Activated CD4-positive, alpha-beta T cell treated with anti-CD3 and anti-CD28 coated beads for 36 hours (primary cell): ENCODE measurements around the gene GSE1. TPM values are rescaled to one million over a fixed set of nuclear protein-coding genes. Genes with fewer than 3 reads are reported as not detected.

Experiments
- ATAC-seq: fragments of 200-7000 bp; cut with Tn5 transposase; one replicate; pipeline ENCODE4 v1.10.0; 2021; ENCODE audit warnings: mild to moderate bottlenecking, moderate library complexity
- CTCF ChIA-PET: fragments of 350-600 bp; sonication (Branson Sonifier 250); formaldehyde crosslinking; loops from one replicate; lab custom pipeline; 2021; ENCODE audit warnings: antibody characterized with exemption; lab: Charles Lee
- POLR2A ChIA-PET: fragments of 350-600 bp; sonication (Branson Sonifier 250); formaldehyde crosslinking; loops from one replicate; lab custom pipeline; 2021; ENCODE audit warnings: antibody characterized with exemption, inconsistent platforms; lab: Charles Lee
- DNase-seq: peaks from one replicate; pipeline ENCODE4 v3.0.0-alpha.2; 2020
- H3K27ac Mint-ChIP-seq: one replicate; pipeline ENCODE4 v1.8.0; 2021; ENCODE audit warnings: mixed read lengths
- H3K27me3 Mint-ChIP-seq: one replicate; pipeline ENCODE4 v1.8.0; 2021; ENCODE audit warnings: mixed read lengths
- H3K36me3 Mint-ChIP-seq: one replicate; pipeline ENCODE4 v1.8.0; 2021; ENCODE audit warnings: low read depth, mixed read lengths
- H3K4me1 Mint-ChIP-seq: one replicate; pipeline ENCODE4 v1.8.0; 2021; ENCODE audit warnings: mixed read lengths
- H3K4me3 Mint-ChIP-seq: one replicate; pipeline ENCODE4 v1.8.0; 2021; ENCODE audit warnings: mild to moderate bottlenecking, moderate library complexity, mixed read lengths
- H3K9me3 Mint-ChIP-seq: one replicate; pipeline ENCODE4 v1.8.0; 2021; ENCODE audit warnings: low read depth, mixed read lengths
- intact Hi-C, 2 experiments: fragments of 100-400 bp; cut with DNase I in 1 of 2; cut with micrococcal nuclease in 1 of 2; formaldehyde crosslinking; loops; one replicate each; pipeline versions ENCODE4 v1.14.2 to v1.15.1; 2022 to 2024; cut with DNase I, micrococcal nuclease
- total RNA-seq, 2 experiments: library from RNA; stranded (reverse); gene quantifications; one replicate each; pipeline ENCODE4 v1.2.3, GENCODE V29; 2021

GSE1 gene
- total RNA-seq, 2 experiments from 2014 or later = 13.2 to 13.5 TPM

DNA sequence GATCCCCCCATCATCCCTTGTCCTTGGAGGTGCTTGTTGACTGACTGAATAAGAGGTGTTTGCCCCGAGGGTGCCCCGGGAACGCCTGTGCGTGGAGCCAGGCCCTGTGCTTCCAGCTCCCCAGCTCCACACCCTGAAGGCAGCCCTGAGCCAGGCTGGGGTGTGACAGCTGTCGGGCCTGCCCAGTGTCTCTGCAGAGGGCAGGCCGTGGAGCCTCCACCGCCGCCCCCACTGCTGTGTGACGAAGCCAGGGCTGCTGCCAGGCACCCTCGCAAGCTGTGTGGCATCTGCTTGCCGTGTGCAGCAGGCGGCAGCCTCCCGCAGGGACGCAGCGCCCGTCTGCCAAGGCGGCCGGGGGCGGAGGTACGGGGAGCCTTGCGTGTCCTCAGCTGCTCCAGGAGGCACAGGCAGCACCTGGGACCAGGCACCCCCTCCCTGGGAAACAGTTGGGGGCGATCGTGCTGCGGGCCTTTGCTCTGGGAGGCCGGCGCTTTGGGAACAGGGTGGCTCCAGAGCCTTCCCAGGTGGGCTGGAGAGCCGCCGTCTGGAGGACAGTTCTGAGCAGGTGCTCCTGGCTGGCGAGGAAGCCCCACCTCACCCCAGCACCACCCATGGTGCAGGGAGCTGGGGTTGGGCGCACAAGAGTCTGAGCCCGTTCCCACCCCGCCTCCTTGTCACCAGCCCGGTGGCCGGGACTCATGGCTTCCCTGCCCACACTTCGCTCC is 26.6 kb downstream of the GSE1 start:
- H3K4me3 Mint-ChIP-seq = no peak overlapping the region
- DNase-seq = no peak
- H3K27ac Mint-ChIP-seq = no peak overlapping the region
- intact Hi-C loops = no loop called here
- no peaks in the 10 kb centered on the region for H3K36me3 Mint-ChIP-seq
- no peaks in the 10 kb centered on the region for H3K27me3 Mint-ChIP-seq
- no peaks in the 10 kb centered on the region for H3K9me3 Mint-ChIP-seq
- ChIA-PET POLR2A (no interaction called here), CTCF (no interaction called here)
- ATAC-seq = no peak
- H3K4me1 Mint-ChIP-seq = no peaks in the 10 kb centered on the region

GRCh38 chr16:85640254-85640558 is 27.1 kb downstream of the GSE1 start:
- ATAC-seq (no peak), DNase-seq (no peak)
- ChIA-PET POLR2A (no interaction called here), CTCF (no interaction called here)
- no peaks in the 10 kb centered on the region for H3K27me3 Mint-ChIP-seq
- no peak overlapping the region for H3K27ac Mint-ChIP-seq
- no peak overlapping the region for H3K4me3 Mint-ChIP-seq
- intact Hi-C loops = no loop called here
- no peaks in the 10 kb centered on the region for H3K4me1 Mint-ChIP-seq
- no peaks in the 10 kb centered on the region for H3K36me3 Mint-ChIP-seq
- no peaks in the 10 kb centered on the region for H3K9me3 Mint-ChIP-seq

GRCh38 chr16:85640585-85640984 is 27.5 kb downstream of the GSE1 start:
- ChIA-PET CTCF (no interaction called here), POLR2A (no interaction called here)
- Mint-ChIP-seq H3K4me1 (no peaks in the 10 kb centered on the region), H3K4me3 (no peak overlapping the region), H3K27me3 (no peaks in the 10 kb centered on the region), H3K27ac (no peak overlapping the region), H3K36me3 (no peaks in the 10 kb centered on the region), H3K9me3 (no peaks in the 10 kb centered on the region)
- ATAC-seq = no peak
- DNase-seq = no peak
- intact Hi-C loops = no loop called here

DNA sequence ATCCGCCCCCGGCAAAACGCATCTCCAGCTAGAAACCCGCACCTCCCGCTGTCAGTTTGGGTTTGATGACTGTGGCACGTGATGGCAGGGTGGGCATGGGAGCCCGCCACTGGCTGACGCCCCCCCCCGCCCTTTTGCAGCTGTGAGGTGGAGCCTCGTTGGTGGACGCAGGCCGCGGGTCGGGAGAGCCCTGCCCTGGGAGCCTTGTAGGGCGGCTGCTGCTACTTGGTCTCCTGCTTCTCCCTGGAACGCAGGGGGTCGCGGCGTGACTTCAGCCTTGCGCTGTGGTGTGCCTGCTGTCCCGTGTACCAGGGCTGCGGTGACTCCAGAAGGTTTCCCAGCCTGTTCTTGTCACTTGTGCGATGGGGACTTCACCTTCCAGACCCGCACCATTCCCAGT is 28.2 kb downstream of the GSE1 start:
- no peaks in the 10 kb centered on the region for H3K36me3 Mint-ChIP-seq
- ChIA-PET CTCF (no interaction called here), POLR2A (no interaction called here)
- ATAC-seq (no peak), DNase-seq (no peak)
- no peak overlapping the region for H3K4me3 Mint-ChIP-seq
- H3K9me3 Mint-ChIP-seq = no peaks in the 10 kb centered on the region
- H3K27me3 Mint-ChIP-seq = no peaks in the 10 kb centered on the region
- intact Hi-C loops = no loop called here
- no peaks in the 10 kb centered on the region for H3K4me1 Mint-ChIP-seq
- H3K27ac Mint-ChIP-seq = no peak overlapping the region

GRCh38 chr16:85641776-85642176 is 28.7 kb downstream of the GSE1 start:
- ATAC-seq (no peak), DNase-seq (no peak)
- Mint-ChIP-seq H3K36me3 (no peaks in the 10 kb centered on the region), H3K4me1 (no peaks in the 10 kb centered on the region), H3K9me3 (no peaks in the 10 kb centered on the region), H3K4me3 (no peak overlapping the region), H3K27me3 (no peaks in the 10 kb centered on the region), H3K27ac (no peak overlapping the region)
- ChIA-PET POLR2A (no interaction called here), CTCF (no interaction called here)
- intact Hi-C loops = no loop called here

GRCh38 chr16:85642762-85643358 is 29.7 kb downstream of the GSE1 start:
- no peaks in the 10 kb centered on the region for H3K9me3 Mint-ChIP-seq
- ChIA-PET CTCF (interaction anchor here (1.4 kb wide), 1 partner anchor 17 kb away, joined by 7 read pairs; no protein-coding TSS in a partner anchor), POLR2A (no interaction called here)
- no peaks in the 10 kb centered on the region for H3K27me3 Mint-ChIP-seq
- no peak overlapping the region for H3K27ac Mint-ChIP-seq
- H3K4me1 Mint-ChIP-seq = no peaks in the 10 kb centered on the region
- no peak for DNase-seq
- H3K4me3 Mint-ChIP-seq = no peak overlapping the region
- ATAC-seq = no peak
- intact Hi-C loops = no loop called here
- no peaks in the 10 kb centered on the region for H3K36me3 Mint-ChIP-seq

GRCh38 chr16:85643631-85644030 is 30.5 kb downstream of the GSE1 start:
- Mint-ChIP-seq H3K4me3 (no peak overlapping the region), H3K27ac (no peak overlapping the region), H3K9me3 (no peaks in the 10 kb centered on the region), H3K4me1 (no peaks in the 10 kb centered on the region), H3K36me3 (no peaks in the 10 kb centered on the region), H3K27me3 (no peaks in the 10 kb centered on the region)
- ATAC-seq = no peak
- intact Hi-C loops = no loop called here
- ChIA-PET CTCF (interaction anchor here (1.4 kb wide), 1 partner anchor 16 kb away, joined by 7 read pairs; no protein-coding TSS in a partner anchor), POLR2A (interaction anchor here (0.9 kb wide), 1 partner anchor 715 kb away, joined by 3 read pairs; no protein-coding TSS in a partner anchor)
- no peak for DNase-seq

- DNase-seq (no peak), ATAC-seq (no peak)
- intact Hi-C loops = no loop called here
- no peaks in the 10 kb centered on the region for H3K36me3 Mint-ChIP-seq
- CTCF ChIA-PET = interaction anchor here (1.4 kb wide), 1 partner anchor 16 kb away, joined by 7 read pairs; no protein-coding TSS in a partner anchor
- H3K27me3 Mint-ChIP-seq = no peaks in the 10 kb centered on the region
- no peak overlapping the region for H3K4me3 Mint-ChIP-seq
- H3K4me1 Mint-ChIP-seq = no peaks in the 10 kb centered on the region
- H3K9me3 Mint-ChIP-seq = no peaks in the 10 kb centered on the region
- H3K27ac Mint-ChIP-seq = no peak overlapping the region
- POLR2A ChIA-PET = interaction anchor here (0.9 kb wide), 1 partner anchor 716 kb away, joined by 3 read pairs; no protein-coding TSS in a partner anchor
Measured at GRCh38 chr16:85644093-85644712, 31.1 kb downstream of the GSE1 start.

DNA sequence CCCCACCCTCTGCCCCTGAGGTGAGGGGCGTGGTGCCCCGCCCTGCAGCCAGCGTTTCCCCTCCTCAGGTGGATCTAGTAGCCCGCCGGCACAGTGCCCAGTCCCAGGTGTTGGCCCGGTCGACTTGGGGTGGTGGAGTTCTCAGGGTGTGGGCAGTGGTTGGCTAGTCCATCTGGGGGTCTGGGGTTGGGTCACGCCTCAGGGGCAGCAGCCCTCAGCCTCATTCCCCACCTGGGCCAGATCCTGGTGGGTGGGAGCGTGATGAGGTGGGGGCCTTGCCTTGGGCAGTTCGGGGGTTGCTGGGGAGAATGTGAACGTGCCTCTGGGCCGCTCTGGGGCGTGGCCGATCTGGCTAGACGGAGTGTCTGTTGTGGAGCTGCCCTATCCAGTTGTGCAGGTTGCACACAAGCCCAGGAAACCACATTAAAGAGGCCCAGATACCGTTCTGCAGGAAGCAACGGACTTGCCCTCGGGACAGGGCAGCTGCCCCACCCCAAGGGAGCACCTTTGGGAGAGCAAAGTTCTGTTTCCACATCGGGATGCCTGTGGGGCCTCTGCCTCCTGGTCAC is 32.0 kb downstream of the GSE1 start:
- CTCF ChIA-PET = no interaction called here
- intact Hi-C loops = no loop called here
- ATAC-seq (no peak), DNase-seq (no peak)
- Mint-ChIP-seq H3K36me3 (no peaks in the 10 kb centered on the region), H3K4me1 (no peaks in the 10 kb centered on the region), H3K9me3 (no peaks in the 10 kb centered on the region), H3K27ac (no peak overlapping the region), H3K4me3 (no peak overlapping the region), H3K27me3 (no peaks in the 10 kb centered on the region)
- POLR2A ChIA-PET = no interaction called here

- intact Hi-C loops = no loop called here
Measured at GRCh38 chr16:85646358-85646907, 33.3 kb downstream of the GSE1 start.

DNA sequence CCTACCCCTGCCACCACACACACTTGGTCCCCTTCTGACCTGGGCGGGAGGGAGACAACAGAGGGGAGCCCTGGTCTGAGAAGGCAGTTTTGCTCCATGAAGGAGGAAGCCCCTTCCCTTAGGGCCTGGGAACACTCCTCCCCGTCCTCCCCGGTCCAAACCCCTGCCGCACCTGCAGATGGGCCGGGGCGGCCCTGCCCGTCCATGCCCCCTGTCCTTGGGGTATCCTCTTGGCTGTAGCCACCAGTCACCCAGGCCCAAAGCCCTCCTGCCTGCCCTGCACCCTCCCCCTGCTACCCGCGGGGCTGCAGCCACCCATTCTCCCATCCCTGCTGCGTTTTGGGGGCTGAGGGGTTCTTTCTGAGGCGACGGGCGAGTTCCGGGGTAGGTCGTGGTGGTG is 33.9 kb downstream of the GSE1 start:
- POLR2A ChIA-PET = no interaction called here
- Mint-ChIP-seq H3K27me3 (no peaks in the 10 kb centered on the region), H3K4me1 (no peaks in the 10 kb centered on the region), H3K36me3 (no peaks in the 10 kb centered on the region), H3K27ac (no peak overlapping the region), H3K4me3 (no peak overlapping the region), H3K9me3 (no peaks in the 10 kb centered on the region)
- CTCF ChIA-PET = no interaction called here
- intact Hi-C loops = no loop called here
- no peak for DNase-seq
- no peak for ATAC-seq

More at GRCh38 chr16:85646358-85646907, 33.3 kb downstream of the GSE1 start:
- ChIA-PET CTCF (no interaction called here), POLR2A (no interaction called here)
- DNase-seq = no peak
- Mint-ChIP-seq H3K4me3 (no peak overlapping the region), H3K36me3 (no peaks in the 10 kb centered on the region), H3K9me3 (no peaks in the 10 kb centered on the region), H3K4me1 (no peaks in the 10 kb centered on the region), H3K27ac (no peak overlapping the region), H3K27me3 (no peaks in the 10 kb centered on the region)
- ATAC-seq = no peak
